OCI-LY1 (cell line): Measurements from ENCODE around the gene CDSN.

Experiments
- H2AFZ ChIP-seq: fragments of 200-600 bp; sonication (generic), shearing (Covaris generic); 2 replicates; pipeline ENCODE4 v1.6.0; 2014; ENCODE audit warnings: antibody characterized with exemption, mild to moderate bottlenecking, low read length
- H3F3A ChIP-seq: fragments of 200-600 bp; sonication (generic), shearing (Covaris generic); 2 replicates; pipeline ENCODE4 v1.6.0; 2014; ENCODE audit warnings: mild to moderate bottlenecking, antibody characterized with exemption, low read length, moderate library complexity; ENCODE audit not compliant: insufficient read depth
- H3K27ac ChIP-seq: fragments of 200-600 bp; sonication (generic); 2 replicates; pipeline ENCODE4 v1.5.1; 2014; ENCODE audit warnings: low read length, mixed run types, mild to moderate bottlenecking, low read depth; ENCODE audit not compliant: poor library complexity, severe bottlenecking
- H3K27me3 ChIP-seq: fragments of 200-600 bp; sonication (generic); 2 replicates; pipeline ENCODE4 v1.6.0; 2014; ENCODE audit warnings: antibody characterized with exemption, mild to moderate bottlenecking, low read length, moderate library complexity; ENCODE audit not compliant: insufficient read depth
- H3K36me3 ChIP-seq: fragments of 200-600 bp; sonication (generic); 2 replicates; pipeline ENCODE4 v1.6.1; 2014; ENCODE audit warnings: mild to moderate bottlenecking, antibody characterized with exemption, low read length, moderate library complexity, mixed read lengths; ENCODE audit not compliant: insufficient read depth
- H3K4me1 ChIP-seq: fragments of 200-600 bp; sonication (generic); 2 replicates; pipeline ENCODE4 v1.5.1; 2014; ENCODE audit warnings: mild to moderate bottlenecking, low read length, moderate library complexity; ENCODE audit not compliant: insufficient read depth, severe bottlenecking
- H3K4me2 ChIP-seq: fragments of 200-600 bp; sonication (generic), shearing (Covaris generic); 2 replicates; pipeline ENCODE4 v1.6.1; 2014; ENCODE audit warnings: low read length
- H3K4me3 ChIP-seq: fragments of 200-600 bp; sonication (generic); 2 replicates; pipeline ENCODE4 v1.5.1; 2014; ENCODE audit warnings: low read length, low read depth, mild to moderate bottlenecking, mixed read lengths; ENCODE audit not compliant: poor library complexity, severe bottlenecking
- H3K79me2 ChIP-seq: fragments of 200-600 bp; shearing (Covaris generic); 2 replicates; pipeline ENCODE4 v1.6.1; 2016; ENCODE audit warnings: mixed run types, low read length, mixed read lengths; ENCODE audit not compliant: insufficient read depth
- H3K9ac ChIP-seq: fragments of 200-600 bp; sonication (generic), shearing (Covaris generic); 2 replicates; pipeline ENCODE4 v1.6.1; 2014; ENCODE audit warnings: mild to moderate bottlenecking, low read length, mixed read lengths
- H3K9me2 ChIP-seq: fragments of 200-600 bp; sonication (generic), shearing (Covaris generic); 2 replicates; pipeline ENCODE4 v1.6.1; 2014; ENCODE audit warnings: low read depth, mild to moderate bottlenecking, low read length, mixed read lengths
- H3K9me3 ChIP-seq: fragments of 200-600 bp; shearing (Covaris generic); 2 replicates; pipeline ENCODE4 v1.6.1; 2014; ENCODE audit warnings: low read length, mixed read lengths
- H4K20me1 ChIP-seq: fragments of 200-600 bp; sonication (generic), shearing (Covaris generic); 2 replicates; pipeline ENCODE4 v1.6.0; 2016; ENCODE audit warnings: mild to moderate bottlenecking, low read length; ENCODE audit not compliant: insufficient read depth
- CTCF ChIP-seq: fragments of 200-600 bp; sonication (generic), shearing (Covaris generic); IDR thresholded peaks from 2 replicates; pipeline ENCODE4 v1.5.1; 2017; ENCODE audit warnings: mild to moderate bottlenecking, antibody characterized with exemption, low read length, moderate library complexity, mixed read lengths
- EZH2 ChIP-seq: fragments of 200-600 bp; sonication (generic), shearing (Covaris generic); IDR thresholded peaks from 2 replicates; pipeline ENCODE4 v1.8.0; 2017; ENCODE audit warnings: borderline replicate concordance, mixed run types, mild to moderate bottlenecking, antibody characterized with exemption, low read length, moderate library complexity, mixed read lengths

Gene CDSN

GRCh38 chr6:31118178-31118577 lies 2.1 kb downstream of the CDSN start:
- Histone ChIP-seq H3K4me1 (no peaks in the 10 kb centered on the region), H3K4me2 (no peak overlapping the region), H3K27ac (no peak overlapping the region), H3K9ac (no peak overlapping the region), H3K79me2 (no peaks in the 10 kb centered on the region), H2AFZ (no peak overlapping the region), H3K9me2 (no peaks in the 10 kb centered on the region), H3K9me3 (no peaks in the 10 kb centered on the region), H3K27me3 (peaks cover 5% of the 10 kb centered on the region; the same call in 1 of the 2 replicates), H3K4me3 (no peak overlapping the region), H3F3A (no peaks in the 10 kb centered on the region), H3K36me3 (no peaks in the 10 kb centered on the region), H4K20me1 (no peaks in the 10 kb centered on the region)
- no peak for TF ChIP-seq CTCF
- TF ChIP-seq EZH2 = no peak

- Histone ChIP-seq H2AFZ (no peak overlapping the region), H4K20me1 (no peaks in the 10 kb centered on the region), H3K4me1 (no peaks in the 10 kb centered on the region), H3K36me3 (no peaks in the 10 kb centered on the region), H3K4me2 (no peak overlapping the region), H3K4me3 (no peak overlapping the region), H3K79me2 (no peaks in the 10 kb centered on the region), H3K9me2 (no peaks in the 10 kb centered on the region), H3F3A (no peaks in the 10 kb centered on the region), H3K9me3 (no peaks in the 10 kb centered on the region), H3K9ac (no peak overlapping the region), H3K27ac (no peak overlapping the region), H3K27me3 (peaks cover 5% of the 10 kb centered on the region; the same call in 1 of the 2 replicates)
- TF ChIP-seq CTCF (no peak), EZH2 (no peak)
Observed at GRCh38 chr6:31116661-31117385, 3.4 kb downstream of the CDSN start.

DNA sequence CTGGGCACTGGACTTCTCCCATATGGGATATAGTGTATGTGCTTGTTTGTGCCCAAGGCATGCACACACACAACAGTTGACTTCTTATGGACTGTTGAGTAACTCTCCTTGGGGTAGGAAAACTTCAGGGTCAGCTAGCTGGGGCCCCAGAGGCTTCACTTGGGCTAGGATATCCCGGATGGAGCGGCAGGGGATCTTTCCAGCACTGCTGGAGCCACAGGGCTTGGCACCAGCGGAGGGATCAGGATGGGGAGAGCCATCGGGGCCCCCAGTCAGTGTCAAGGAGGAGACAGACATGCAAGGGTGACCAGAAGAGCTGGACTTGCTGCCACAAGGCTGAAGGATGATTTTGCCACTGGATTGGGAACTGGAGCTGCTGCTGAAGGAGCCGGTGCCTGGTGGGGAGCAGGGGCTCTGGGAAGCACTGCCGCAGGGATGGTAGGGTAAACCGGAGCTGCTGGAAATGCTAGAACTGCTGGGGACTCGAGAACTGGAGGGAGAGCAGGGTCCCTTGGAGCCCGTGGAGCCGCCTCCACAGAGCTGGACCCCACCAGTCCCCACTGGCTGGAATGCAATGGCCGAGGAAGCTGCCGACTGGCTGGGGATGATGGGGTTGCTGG lies 4.2 kb downstream of the CDSN start:
- Histone ChIP-seq H3K4me1 (no peaks in the 10 kb centered on the region), H3K27me3 (peaks cover 5% of the 10 kb centered on the region; the same call in 1 of the 2 replicates), H3K4me3 (no peak overlapping the region), H3K4me2 (no peak overlapping the region), H3K9me3 (no peaks in the 10 kb centered on the region), H3F3A (no peaks in the 10 kb centered on the region), H3K36me3 (no peaks in the 10 kb centered on the region), H3K79me2 (no peaks in the 10 kb centered on the region), H4K20me1 (no peaks in the 10 kb centered on the region), H2AFZ (no peak overlapping the region), H3K9me2 (no peaks in the 10 kb centered on the region), H3K9ac (no peak overlapping the region), H3K27ac (no peak overlapping the region)
- no peak for TF ChIP-seq CTCF
- no peak for TF ChIP-seq EZH2
